ENCODE results near the gene TMEM18.

Gene TMEM18

DNA sequence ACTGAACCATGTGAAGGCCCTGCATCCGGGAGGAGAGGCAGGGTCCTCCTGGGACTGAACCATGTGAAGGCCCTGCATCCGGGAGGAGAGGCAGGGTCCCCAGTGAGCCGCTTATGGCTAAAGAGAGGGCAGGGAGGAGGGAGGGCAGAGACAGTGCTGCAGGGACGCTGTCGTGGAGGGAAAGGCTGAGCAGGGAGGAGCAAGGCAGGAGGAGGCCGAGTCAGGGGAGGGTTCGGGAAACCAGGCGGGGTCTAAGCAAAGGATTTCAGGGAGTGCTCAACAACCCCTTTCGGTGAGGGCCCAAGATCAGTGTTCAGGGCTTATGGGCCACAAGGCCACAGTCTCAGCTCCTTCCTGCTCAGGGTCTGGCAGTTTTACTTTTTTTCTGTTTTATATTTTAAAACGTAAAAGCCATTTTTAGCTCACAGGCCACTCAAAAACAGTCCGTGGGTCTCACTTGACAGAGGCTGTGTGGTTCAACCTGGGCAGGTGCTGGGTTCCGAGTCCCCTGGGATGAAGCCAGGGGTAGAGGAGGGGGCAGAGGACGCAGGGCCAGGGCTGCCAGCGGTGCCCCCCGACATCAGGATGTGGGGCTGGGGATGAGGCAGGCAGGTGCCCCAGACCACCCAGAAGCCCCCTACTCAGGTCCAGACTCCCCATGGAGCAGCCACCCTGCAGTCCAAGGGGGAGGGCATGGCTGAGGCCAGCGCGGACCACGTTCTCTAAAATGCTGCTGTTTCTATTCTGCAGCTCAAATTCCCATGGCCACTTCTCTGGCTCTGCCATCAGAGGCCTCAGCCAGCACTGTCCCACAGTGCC is 5.2 kb downstream of the TMEM18 start:
- no peak for DNase-seq

DNA sequence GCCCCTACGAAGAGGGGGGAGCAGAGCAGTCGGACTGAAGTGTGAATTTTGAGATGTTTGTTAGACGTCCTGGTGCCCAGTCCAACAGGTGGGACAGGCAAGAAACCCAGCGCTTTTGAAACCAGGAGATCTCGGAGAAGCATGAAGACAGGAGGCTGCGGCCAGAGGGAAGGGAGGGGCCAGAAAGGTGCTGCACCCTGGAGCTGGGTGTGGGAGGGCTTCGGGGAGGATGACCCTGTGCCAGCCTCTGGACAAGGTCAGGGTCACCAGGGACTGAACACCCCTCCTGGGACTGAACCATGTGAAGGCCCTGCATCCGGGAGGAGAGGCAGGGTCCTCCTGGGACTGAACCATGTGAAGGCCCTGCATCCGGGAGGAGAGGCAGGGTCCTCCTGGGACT is 6.1 kb downstream of the TMEM18 start:
- no peak for DNase-seq

DNA sequence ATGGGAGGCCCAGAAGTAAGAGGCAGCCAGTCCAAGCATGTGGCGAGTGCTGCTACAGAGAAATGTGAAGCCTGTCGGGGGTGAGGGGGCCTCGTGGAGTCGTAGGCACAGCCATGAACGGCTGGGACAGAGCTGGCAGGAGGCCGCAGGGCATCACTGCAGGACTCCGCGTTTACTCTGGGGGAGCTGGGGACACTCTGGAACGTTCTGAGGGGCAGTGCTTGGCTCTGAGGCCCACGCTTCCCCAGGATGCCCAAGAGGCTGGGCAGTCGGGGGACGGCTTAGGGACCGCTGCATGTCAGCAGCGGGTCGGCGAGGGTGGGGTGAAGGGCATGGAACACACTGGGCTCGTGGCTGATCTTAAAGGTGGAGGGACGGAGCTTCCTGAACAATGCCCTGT is 6.6 kb downstream of the TMEM18 start:
- no peak for DNase-seq

DNA sequence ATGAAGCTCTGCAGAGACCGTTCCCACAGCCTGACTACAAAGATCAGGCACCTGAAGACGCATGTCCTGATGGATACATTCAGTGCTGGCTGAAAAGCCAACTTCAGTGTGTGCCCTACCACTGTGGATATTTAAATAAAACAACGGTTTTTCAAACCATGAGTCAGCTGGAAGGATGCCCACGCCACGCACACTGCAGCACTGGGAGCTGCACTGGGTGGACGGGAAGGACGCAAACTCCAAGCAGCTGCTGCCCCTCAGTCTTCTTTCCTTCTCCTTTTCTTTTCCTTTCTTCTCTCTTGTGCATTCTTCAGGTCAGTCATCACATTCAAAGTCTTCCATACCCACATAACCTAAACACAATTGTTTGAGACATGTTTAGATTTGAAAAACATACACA is 7.9 kb downstream of the TMEM18 start:
- no peak for DNase-seq

DNA sequence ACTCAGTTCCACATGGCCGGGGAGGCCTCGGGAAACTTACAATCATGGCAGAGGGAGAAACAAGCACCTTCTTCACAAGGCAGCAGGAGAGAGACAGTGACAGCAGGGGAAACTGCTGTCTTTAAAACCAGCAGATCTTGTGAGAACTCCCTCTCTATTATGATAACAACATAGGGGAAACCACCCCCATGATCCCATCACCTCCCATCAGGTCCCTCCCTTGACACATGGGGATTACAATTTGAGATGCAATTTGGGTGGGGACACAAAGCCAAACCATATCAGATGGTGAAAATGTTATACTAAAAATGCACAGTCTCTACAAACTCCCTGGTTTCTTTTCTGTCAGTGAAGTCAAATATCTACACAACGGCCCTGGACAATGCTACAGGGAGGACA is 9.2 kb downstream of the TMEM18 start:
- no peak for DNase-seq

DNA sequence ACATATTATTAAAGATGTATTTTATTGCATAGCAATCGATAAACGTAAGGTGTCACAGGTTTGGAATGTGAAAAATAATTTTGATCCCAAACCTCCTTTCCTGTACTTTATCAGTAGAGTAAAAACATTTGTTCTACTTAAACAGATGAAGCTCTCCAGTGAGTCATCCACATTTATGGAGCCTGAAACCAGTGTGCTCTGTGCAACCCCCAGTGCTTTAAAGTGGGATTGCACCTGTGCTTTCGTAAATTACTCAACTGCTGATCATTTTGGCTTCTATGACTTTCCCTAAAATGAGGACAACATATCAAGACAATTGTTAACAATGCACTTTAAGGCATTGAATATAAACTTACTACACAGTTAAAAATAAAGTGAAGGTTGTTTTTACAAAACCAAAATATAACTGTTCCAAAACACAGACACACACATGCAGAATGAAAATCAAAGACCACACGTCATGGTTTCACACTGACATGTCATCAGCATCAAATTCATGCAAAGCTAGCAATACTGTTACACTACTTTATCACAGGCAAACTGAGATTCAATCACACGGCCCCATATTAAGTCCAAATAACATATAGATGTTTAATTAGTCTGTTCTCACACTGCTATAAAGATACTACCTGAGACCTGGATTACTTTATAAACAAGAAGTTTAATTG is 9.7 kb downstream of the TMEM18 start:
- DNase-seq = peak; percentile 32

DNA sequence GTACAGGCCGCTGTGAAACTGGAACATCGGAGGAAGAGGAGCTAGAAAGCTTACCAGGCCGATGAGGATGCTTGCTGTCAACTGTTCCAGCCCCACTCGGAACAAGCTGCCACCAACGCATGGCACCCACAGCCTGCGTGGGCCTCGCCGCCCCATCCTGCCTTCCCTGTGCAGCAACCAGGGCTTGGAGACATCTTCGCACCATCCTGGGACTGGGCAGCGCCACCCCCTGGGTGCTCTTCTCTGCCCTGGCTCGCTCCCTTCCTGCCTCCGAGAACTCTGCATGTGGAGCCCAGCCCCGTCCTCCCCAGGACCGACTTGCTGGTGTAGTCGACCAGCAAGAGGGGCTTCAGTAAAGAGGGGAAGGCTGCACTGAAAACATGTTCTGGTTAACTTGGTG is 10.8 kb downstream of the TMEM18 start:
- no peak for DNase-seq

DNA sequence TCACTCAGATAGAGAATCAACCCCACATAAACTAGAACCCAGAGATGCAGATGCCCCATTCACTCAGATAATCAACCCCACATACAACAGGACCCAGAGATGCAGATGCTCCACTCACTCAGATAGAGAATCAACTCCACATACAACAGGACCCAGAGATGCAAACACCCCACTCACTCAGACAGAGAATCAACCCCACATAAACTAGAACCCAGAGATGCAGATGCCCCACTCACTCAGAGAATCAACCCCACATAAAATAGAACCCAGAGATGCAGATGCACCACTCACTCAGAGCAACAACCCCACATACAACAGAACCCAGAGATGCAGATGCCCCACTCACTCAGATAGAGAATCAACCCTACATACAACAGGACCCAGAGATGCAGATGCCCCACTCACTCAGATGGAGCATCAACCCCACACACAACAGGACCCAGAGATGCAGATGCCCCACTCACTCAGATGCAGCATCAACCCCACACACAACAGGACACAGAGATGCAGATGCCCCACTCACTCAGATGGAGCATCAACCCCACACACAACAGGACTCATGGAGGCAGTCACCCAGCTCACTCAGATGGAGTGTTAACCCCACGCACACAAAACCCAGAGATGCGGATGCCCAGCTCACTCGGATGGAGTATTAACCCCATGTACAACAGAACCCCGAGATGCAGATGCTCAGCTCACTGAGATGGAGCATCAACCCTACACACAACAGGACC is 11.7 kb downstream of the TMEM18 start:
- DNase-seq = no peak

DNA sequence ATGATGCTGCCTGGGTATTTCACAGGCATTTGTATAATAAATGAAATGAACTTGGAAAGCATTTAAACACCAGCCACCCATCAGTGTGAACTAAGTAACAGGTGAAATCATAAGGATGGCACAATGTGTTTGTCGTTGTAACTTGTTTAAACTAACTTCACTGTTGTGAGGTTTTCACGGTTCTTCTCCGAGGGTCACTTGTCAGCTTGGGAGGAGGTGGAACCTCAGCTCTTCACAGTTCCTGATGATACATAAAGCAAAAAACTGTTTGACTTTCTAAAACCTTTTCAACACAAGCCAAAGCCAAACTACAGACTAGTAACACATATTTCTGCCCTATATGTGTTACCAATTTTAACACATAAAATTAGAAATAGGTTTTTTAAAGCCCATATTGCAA is 13.1 kb downstream of the TMEM18 start:
- DNase-seq = no peak

DNA sequence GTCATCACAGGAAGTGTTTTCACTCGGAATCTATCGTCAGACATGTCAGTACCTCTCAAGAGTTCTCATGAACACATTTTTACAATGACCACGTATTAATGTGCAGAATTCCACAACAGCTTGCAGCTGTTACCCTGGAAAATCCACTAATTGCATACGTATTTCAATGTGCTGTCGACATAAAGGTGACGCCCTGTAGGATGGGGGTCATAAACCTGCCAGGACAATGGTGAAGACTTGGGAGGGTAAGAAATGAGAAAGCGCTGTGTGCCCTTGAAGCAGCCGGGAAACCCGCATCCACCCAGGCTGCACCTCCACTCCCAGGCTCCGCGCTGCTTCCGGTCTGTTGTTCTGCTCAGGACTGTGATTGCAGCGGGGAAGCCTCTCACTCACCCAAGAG is 14.0 kb downstream of the TMEM18 start:
- DNase-seq = no peak

DNA sequence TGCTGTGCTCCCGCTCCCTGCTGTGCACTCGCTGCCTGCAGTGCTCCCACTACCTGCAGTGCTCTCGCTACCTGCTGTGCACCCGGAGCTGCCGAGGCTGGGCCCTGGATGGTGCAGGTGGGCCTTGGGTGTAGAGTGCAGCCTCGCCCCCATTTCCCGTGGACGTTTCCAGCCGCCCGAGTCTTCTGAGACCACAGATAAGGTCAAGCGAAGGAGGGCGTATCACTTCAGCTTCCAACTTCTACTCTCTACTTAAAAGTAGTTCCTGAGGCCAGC is 15.9 kb downstream of the TMEM18 start:
- no peak for DNase-seq

DNA sequence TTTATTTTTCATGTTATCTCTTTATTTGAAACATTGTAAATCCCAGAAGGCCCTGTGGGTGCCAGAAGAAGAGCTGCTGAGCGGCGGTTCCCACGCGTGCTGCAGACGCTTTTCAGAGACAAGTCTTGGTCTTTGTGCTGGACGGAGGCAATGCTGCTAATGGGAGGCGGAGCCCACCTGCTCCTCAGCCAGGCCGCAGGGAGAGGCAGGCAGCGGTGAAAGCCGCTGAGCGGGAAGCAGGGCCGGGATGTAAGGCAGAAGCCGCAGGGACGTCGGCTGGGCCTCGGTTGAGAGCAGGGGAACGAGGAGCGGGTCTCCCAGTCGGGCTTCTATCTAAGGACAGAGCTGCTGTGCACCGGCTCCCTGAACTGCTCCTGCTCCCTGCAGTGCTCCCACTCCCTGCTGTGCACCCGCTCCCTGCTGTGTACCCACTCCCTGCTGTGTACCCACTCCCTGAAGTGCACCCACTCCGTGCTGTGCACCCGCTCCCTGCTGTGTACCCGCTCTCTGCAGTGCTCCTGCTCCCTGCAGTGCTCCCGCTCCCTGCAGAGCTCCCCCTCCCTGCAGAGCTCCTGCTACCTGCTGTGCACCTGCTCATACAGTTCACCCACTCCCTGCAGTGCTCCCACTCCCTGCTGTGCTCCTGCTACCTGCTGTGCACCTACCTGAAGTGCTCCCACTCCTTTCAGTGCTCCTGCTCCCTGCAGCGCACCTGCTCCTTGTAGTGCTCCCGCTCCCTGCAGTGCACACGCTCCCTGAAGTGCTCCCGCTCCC is 16.4 kb downstream of the TMEM18 start:
- DNase-seq = no peak

DNA sequence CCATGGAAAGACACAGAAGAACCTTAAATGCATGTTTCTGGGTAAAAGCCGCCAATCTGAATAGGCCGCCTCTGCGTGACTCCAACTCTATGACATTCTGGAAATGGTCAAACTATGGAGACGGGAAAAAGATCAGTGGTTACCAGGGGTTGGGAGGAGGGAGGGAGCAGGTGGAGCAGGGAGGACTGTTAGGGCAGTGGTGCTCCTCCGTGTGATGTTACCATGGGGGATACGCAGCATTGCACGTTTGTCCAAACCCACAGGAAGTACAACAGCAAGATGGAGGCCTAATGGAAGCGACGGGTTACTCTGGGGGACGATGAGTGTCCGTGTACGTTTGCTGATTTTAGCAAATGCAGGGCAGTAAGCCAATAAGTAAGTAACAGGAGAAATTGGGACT is 17.2 kb downstream of the TMEM18 start:
- no peak for DNase-seq

DNA sequence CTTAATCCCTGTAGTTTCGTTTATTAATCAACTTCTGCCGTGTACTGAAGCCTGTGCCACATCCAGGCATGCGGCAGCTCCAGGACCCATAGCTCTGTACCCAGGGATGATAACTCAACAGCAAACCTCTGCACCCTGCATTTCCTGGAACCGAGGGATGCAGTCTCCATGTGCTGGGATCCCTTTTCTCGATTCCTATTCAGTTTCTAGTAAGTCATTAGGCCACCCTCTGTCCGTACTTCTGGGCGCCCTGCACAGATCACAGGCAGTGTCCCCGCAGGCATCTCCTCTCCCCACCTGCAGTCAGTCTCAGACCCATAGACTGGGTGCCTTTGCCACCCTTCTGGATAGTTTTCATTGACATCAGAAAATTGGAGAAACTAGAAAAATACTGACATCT is 18.8 kb downstream of the TMEM18 start:
- DNase-seq = no peak

DNA sequence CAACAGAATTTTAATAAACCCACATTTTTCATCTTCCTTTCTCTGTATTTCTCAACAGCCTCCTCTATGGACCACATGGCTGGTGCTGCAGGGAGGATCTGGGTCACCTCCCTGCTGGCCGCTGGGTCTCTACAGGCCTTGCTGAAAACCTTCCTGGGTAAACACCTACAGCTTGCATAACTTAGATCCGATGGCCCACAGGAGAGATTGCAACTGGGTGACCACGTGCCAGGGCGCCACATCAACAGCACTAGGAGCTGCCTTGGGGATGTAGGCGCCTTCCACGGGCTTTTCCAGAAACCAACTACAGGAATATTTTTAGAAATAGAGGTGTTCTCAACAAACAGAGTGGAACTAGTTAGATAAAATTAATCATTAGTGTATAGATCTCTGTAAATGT is 19.4 kb downstream of the TMEM18 start:
- no peak for DNase-seq

DNA sequence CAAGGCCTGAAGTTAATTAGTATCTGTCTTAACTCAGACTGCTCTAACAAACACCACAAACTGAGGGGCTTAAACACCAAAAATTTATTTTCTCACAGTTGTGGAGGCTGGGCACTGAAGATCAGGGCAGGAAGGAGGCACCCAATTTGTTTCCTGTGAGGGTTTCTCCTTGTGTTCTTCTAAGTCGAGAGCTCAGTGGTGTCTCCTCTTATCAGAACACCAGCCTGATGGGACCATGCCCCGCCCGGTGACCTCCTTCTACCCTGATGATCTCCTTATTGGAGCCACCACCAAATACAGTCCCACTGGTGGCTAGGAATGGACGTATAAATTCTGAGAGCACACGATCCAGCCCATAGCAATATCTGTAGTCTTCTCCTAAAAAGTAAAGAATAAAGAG is 20.5 kb downstream of the TMEM18 start:
- DNase-seq = no peak

DNA sequence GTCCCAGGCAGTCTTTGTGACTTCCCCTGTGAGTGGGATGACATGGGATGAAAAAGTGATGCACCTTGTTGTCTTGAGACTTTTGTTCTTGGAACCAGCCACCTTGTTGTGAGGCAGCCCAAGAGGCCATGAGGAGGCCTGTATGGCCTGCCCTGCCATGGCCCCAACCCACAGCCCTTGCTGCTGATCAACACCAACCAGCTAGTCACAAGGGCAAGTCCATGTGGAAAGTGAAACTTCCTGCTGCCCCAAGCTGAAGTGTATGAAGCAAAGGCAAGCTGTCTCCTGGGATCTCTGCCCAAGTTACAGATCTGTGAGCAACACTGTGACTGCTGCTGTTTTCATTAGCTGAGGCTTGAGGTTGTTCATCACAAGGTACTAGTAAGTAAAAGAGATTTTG is 21.6 kb downstream of the TMEM18 start:
- no peak for DNase-seq

DNA sequence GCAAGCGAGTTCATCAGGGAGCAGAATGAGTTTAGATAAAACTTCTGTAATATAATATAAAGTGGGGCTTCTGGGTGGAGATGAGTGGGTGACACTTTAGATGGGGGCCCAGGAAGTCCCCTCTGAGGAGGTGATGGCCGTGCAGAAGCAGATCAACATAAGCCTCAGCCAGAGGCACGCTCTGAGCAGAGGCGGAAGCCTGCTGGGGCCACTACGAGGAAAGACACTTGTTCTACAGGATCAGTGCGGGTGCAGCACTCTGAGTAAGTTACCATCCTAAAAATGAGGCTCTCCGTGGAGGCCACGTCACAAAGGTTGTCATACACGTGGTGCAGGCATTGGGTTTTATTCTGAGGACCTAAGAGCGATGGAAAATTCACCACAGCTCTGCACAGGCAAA is 22.3 kb downstream of the TMEM18 start:
- no peak for DNase-seq

DNA sequence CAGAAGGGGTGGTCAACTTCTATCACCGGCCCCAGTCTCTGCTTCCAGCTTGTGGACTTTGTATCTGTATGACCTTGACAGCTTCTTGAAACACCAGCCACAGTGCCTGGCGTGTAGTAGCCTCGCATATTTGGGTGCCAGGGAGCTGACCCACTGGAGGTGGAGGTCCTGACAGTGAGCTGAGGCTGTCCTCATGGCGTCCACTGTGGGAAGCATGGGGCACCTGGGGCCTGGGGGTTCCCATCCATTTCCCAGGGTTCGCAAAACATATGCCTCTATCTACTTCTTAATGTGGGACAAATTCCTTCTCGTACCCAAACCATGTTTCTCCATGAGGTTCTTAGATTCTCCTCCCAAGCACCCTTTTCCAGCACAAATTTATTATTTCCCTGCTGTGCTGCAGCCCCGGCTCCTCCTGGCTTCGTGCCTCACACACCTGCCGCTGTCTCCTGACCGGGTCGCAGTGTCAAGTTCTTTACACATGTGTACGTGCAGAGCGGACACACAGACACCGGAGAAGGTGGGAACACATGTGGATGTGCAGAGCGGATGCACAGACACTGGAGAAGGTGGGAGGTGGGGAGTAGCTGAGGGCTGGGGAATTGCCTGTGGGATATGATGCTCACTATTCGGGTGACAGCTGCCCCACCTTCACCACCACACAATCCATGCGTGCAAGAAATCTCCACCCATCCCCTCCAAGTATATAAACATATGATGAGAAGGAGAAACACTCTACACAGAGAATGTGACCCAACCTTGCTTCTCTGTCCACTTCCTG is 23.4 kb downstream of the TMEM18 start:
- DNase-seq = no peak

DNA sequence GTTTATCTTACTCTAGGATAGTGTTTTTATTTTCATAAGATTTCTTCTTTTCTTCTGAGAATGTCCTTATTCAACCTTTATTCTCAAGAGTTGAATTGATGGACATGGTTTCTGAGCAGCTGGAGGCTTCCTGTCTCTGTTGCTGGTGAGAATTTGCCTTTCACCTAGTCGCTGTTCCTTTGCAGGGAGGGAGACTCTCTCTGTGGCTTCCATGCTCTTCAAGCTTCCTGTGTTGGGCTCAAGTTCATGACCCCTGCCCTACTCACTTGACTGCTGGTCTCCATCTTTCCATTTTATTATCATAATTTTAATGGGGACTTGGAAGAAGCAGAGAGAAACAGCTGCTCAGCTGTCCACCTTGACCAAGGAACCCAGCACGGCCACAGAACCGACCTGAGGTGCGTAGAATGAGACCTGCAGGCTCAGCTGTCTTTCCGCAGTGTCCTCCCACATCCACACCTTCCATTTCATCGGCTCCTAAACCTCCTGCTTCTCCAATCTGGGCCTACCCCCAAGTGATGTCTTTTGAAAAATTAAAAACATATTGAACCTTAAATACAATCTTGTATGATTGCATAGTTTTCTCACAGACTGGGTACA is 24.2 kb downstream of the TMEM18 start:
- DNase-seq = no peak

DNA sequence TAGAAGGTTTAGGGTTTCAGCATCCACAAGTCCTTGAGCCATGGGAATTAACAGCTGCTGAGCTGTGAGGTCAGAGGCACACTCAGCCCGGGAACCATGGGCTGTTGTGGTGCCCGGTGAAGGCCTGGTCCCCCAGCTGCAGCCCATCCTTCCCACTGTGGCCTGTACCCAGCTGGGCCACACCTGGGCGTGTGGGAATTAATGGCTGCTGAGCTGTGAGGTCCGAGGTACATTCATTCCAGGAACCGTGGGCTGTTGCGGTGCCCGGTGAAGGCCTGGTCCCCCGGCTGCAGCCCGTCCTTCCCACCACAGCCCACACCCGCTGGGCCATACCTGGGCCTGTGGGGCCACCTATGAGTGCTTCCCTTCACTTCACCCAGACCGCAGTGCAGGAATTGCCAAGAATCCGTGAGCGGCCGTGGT is 25.2 kb downstream of the TMEM18 start:
- no peak for DNase-seq

Data from NCI-H2171 (cell line).